Stimulated activated CD4-positive, alpha-beta T cell treated with anti-CD3 and anti-CD28 coated beads, TNF-alpha, amount 100 ng/mL, for 4 hours (primary cell): ENCODE measurements around the gene ZNRF3.
"Not testable (repeated sequence)": the region's sequence is repeated elsewhere in the genome, so short reads cannot be mapped to it uniquely, and the experiment has no call there.

Experiments used
- DNase-seq, 3 experiments: peaks; one replicate each; pipeline ENCODE4 v3.0.0-alpha.2; 2020; ENCODE audit warnings: low read depth in 3 of 3

ZNRF3 gene

GRCh38 chr22:28882878-28883656, at the start of gene ZNRF3:
Gene ZNRF3 (plus strand): TSS chr22:28883572. CDS start chr22:28883767, 195 bp downstream.
- DNase-seq = peak; percentile 84 to 93 (median 88)

- no peak for DNase-seq
Observed at GRCh38 chr22:28835630-28836189, 47.7 kb upstream of the ZNRF3 start.

- no peak for DNase-seq
Observed at GRCh38 chr22:28837640-28838039, 45.7 kb upstream of the ZNRF3 start.

GRCh38 chr22:28838971-28839370, 44.4 kb upstream of the ZNRF3 start:
- no peak for DNase-seq

GRCh38 chr22:28841111-28841510, 42.3 kb upstream of the ZNRF3 start:
- no peak for DNase-seq

GRCh38 chr22:28843633-28844032, 39.7 kb upstream of the ZNRF3 start:
- no peak for DNase-seq

- DNase-seq = not testable (repeated sequence)
Observed at GRCh38 chr22:28844277-28844676, 39.1 kb upstream of the ZNRF3 start.

- no peak for DNase-seq
Observed at GRCh38 chr22:28846994-28847393, 36.4 kb upstream of the ZNRF3 start.

- peak in 2 of 3 experiments; percentile 3 to 17 for DNase-seq
Observed at GRCh38 chr22:28855355-28856094, 27.8 kb upstream of the ZNRF3 start.

- no peak for DNase-seq
Observed at GRCh38 chr22:28856095-28856455, 27.3 kb upstream of the ZNRF3 start.

- no peak for DNase-seq
Observed at GRCh38 chr22:28857288-28857687, 26.1 kb upstream of the ZNRF3 start.

GRCh38 chr22:28864878-28865596, 18.3 kb upstream of the ZNRF3 start:
- DNase-seq = no peak

- DNase-seq = no peak
Observed at GRCh38 chr22:28867191-28867590, 16.2 kb upstream of the ZNRF3 start.

- DNase-seq = not testable (repeated sequence)
Observed at GRCh38 chr22:28868389-28868788, 15.0 kb upstream of the ZNRF3 start.

- no peak for DNase-seq
Observed at GRCh38 chr22:28869736-28870135, 13.6 kb upstream of the ZNRF3 start.

- no peak for DNase-seq
Observed at GRCh38 chr22:28873183-28873963, 10.0 kb upstream of the ZNRF3 start.

- no peak for DNase-seq
Observed at GRCh38 chr22:28874061-28874460, 9.3 kb upstream of the ZNRF3 start.

GRCh38 chr22:28874811-28875320, 8.5 kb upstream of the ZNRF3 start:
- DNase-seq = no peak

- DNase-seq = no peak
Observed at GRCh38 chr22:28882545-28882877, 861 bp upstream of the ZNRF3 start.

GRCh38 chr22:28883657-28883916, 215 bp downstream of the ZNRF3 start:
- no peak for DNase-seq

GRCh38 chr22:28883917-28884746, 760 bp downstream of the ZNRF3 start:
- DNase-seq = peak in 2 of 3 experiments; percentile 18 to 22
